Kasumi-1 (cell line): ENCODE measurements around the gene CCDC198.

Experiments used
- DNase-seq, 2 experiments: peaks; one replicate each; lab custom pipeline; 2025; lab: John Stamatoyannopoulos, UW

Gene CCDC198

DNA sequence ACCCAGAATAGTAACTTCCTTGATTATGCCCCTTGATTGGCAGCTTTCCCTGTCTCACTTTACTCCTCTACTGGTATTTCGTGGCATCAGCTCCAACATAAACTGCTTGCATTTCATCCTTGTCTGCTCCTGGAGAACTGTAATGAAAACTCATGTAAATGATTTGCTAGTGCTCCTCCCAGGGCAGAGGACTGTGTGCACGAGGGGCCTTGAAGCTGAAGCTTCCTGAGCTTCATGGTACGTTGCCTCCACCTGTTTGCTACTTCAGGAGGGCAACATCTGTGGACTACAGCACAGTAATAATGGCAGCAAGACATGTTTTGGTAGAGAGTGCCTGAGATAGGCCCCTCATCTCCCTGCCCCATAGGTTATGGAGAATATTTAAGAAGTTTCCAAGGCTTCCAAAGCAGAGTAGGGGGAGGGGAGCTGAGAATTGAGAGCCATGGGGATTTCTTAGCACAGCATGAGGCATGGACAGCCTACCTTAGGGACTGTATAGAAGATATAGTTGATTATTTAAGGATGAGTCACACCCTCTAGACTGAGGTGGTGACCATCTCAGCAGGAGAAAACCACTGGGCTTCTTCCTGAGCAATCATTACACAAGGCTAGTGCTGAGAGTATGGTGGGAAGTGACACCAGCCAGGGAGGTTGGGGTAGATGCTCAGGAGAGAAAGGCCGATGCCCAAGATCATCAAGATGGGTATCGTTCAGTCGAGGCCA lies 29.5 kb downstream of the CCDC198 start:
- no peak for DNase-seq

DNA sequence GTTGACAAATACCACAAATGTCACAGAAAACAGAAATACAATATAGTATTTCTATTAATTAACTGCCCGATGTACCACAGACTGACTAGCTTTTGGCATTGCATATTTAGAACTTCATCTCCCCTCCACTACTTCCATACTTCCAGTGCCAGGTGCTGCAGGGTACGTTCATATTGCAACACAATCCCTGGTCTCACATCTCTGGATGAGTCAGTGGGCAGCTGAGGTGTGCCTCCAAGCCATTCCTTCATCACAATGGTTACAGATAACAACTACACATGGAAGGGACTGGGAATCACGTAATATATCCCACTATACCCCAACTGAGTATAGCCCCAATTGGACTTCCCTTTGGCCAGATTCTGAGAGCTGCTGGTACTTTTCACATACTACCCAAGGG lies 31.1 kb downstream of the CCDC198 start:
- no peak for DNase-seq

DNA sequence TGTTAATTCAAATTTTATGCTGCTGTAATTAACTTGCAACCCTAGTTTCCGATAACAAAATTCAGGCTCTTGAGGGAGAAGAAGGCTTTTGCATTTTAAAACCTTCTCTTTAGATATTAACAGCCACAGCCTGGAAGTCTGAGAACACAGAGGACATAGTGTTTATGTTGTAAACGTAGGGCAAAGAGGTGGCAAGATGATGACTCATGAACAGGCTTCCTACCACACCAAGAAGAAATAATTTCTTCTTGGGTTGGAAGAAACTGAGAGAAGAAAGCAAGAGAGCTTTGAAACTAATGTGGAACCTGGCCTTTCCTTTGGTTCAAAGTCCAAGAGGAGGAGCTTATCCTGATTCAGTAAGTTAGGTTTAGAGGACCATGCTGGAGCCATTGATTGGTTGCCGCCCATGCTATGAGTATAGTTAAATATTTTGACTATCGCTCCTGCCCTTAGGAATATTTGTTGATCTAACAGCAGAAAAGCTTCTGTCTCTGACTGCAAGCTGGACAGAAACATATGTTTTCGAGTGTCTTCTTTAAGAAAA lies 31.8 kb downstream of the CCDC198 start:
- no peak for DNase-seq

DNA sequence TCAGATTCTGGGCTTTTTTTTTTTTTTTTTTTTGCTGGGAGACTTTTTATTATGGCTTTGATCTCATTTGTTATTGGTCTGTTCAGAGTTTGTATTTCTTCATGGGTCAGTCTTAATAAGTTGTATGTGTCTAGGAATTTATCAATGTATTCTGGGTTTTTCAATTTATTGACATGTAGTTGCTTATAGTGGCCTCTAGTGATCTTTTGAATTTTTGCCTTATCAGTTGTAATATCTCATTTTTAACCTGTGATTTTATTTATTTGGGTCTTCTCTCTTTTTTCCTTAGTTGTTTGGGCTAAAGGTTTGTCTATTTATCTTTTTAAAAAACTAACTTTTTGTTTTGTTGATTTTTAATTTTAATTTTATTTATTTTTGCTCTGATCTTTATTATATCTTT lies 57.7 kb downstream of the CCDC198 start:
- DNase-seq: no peak

DNA sequence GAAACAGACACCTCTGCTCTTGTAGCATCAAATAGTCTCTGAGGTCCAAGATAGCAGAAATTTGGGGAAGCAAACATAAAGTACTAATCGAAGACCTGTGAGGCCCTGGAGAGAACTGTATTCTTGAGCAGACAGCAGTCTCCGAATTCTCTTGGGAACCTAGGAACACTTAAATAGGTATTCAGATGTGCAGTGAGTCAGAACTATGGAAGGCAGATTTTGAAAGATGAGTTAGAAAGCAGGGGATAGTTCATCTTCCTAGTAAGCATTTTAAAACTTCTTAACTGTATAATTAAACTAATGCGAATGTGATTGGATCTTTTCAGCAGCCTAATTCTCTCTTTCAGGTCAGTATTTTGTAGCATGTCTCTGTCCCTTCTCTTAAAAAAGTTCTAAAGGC lies 72.7 kb downstream of the CCDC198 start:
- DNase-seq: no peak

DNA sequence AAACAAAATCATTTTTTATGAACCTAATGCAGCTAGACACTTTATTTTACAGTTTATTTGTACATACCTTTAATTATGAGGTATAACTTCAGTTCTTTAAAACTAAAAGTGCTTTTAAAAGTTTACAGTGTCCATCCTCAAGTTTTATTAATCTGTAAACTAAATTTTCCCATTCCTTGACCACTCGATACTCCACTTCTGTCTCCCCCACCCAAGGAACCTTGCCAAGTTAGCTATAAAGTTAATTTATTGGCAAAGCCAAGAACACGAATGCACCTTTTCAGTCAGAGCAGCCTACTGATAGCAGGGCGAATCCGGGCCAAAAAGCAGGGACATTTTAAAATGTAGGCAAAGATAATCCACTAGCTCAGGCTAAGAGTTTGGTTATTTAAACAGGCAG lies 73.6 kb downstream of the CCDC198 start:
- DNase-seq: no peak
